Thyroid gland (tissue), 4 donors: ENCODE results near the gene PLAC1. TPM values are rescaled to one million over a fixed set of nuclear protein-coding genes. Genes with fewer than 3 reads are reported as not detected.

ENCODE experiments used
- DNase-seq, 2 donors: peaks; one replicate each; pipeline ENCODE4 v3.0.0-alpha.2; 2019
- H3K27ac ChIP-seq, 3 donors: fragments of 200-600 bp; sonication (generic); 1 replicate in 2 of 3; 2 replicates in 1 of 3; pipeline ENCODE4 v1.5.1; 2016 to 2019; ENCODE audit warnings: mild to moderate bottlenecking in 1 of 3, moderate library complexity in 1 of 3
- H3K27me3 ChIP-seq: fragments of 200-600 bp; sonication (generic); one replicate; pipeline ENCODE4 v1.5.1; 2019
- H3K36me3 ChIP-seq, 2 donors: fragments of 200-600 bp; sonication (generic); one replicate each; pipeline ENCODE4 v1.5.1; 2016 to 2019
- H3K4me1 ChIP-seq, 2 donors: fragments of 200-600 bp; sonication (generic); one replicate each; pipeline ENCODE4 v1.5.1; 2017 to 2019
- H3K4me3 ChIP-seq, 3 donors: fragments of 200-600 bp; sonication (generic); replicated peaks in 1 of 3; 1 replicate in 2 of 3; 2 replicates in 1 of 3; pipeline ENCODE4 v1.5.1; 2016; ENCODE audit warnings: mild to moderate bottlenecking in 1 of 3
- H3K9me3 ChIP-seq: fragments of 200-600 bp; sonication (generic); one replicate; pipeline ENCODE4 v1.5.1; 2017
- POLR2A ChIP-seq, 2 donors: fragments of 450-650 bp; IDR thresholded peaks; one replicate each; pipeline ENCODE4 v1.6.1; 2017; ENCODE audit warnings: antibody characterized with exemption in 2 of 2, mild to moderate bottlenecking in 2 of 2, moderate library complexity in 1 of 2
- WGBS, 2 donors: methylation state at CpG; one replicate each; pipeline ENCODE4 v1.1.5; 2017; 5-methylcytosine and 5-hydroxymethylcytosine counted together
- intact Hi-C: fragments of 100-400 bp; cut with DNase I; formaldehyde crosslinking; loops from one replicate; pipeline ENCODE4 v1.15.1; 2023
- total RNA-seq, 4 donors: library from RNA; depleted of rRNA; stranded (reverse); fragments of >200 nt; gene quantifications; one replicate each; pipeline ENCODE4 v1.2.3, GENCODE V29; 2016
- TF ChIP-seq, protein P1 (sequence below), 6 experiments: fragments of 200-600 bp in 3 of 6; fragments of 450-650 bp in 3 of 6; sonication (generic) in 3 of 6; IDR thresholded peaks; one replicate each; pipeline ENCODE4 v1.5.1; 2016 to 2019; ENCODE audit warnings: antibody characterized with exemption in 6 of 6, mild to moderate bottlenecking in 2 of 6, inconsistent platforms in 1 of 6, moderate library complexity in 1 of 6

Gene PLAC1
- total RNA-seq, 4 donors from 2014 or later = not detected

DNA sequence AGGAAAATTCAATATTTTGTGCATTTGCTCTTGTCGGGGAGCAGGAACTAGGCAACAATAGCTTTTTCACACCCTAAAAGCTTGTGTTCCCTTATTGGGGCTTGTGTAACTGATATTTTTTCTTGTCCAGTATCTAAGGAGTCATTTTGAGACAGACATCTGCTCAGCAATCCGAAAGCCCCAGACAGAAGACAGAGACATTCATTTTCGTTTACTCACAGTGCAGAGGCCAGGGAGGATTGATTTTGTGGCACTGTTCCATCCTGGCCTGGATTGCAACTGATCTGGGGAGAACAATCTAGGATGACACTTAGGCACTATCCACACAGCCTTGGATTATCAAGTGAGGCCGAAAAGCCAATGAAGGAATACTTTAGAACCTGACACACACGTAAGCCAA lies 27.4 kb upstream of the PLAC1 start:
- Histone ChIP-seq H3K4me1 (no peaks in the 10 kb centered on the region), H3K4me3 (no peak overlapping the region), H3K9me3 (no peaks in the 10 kb centered on the region), H3K36me3 (no peaks in the 10 kb centered on the region), H3K27ac (no peak overlapping the region), H3K27me3 (no peaks in the 10 kb centered on the region)
- DNase-seq = no peak
- intact Hi-C loops = no loop called here
- WGBS, 2 donors = 90 to 96% methylated on average over 4 to 5 of the region's 5 CpGs
- TF ChIP-seq, protein P1, sequence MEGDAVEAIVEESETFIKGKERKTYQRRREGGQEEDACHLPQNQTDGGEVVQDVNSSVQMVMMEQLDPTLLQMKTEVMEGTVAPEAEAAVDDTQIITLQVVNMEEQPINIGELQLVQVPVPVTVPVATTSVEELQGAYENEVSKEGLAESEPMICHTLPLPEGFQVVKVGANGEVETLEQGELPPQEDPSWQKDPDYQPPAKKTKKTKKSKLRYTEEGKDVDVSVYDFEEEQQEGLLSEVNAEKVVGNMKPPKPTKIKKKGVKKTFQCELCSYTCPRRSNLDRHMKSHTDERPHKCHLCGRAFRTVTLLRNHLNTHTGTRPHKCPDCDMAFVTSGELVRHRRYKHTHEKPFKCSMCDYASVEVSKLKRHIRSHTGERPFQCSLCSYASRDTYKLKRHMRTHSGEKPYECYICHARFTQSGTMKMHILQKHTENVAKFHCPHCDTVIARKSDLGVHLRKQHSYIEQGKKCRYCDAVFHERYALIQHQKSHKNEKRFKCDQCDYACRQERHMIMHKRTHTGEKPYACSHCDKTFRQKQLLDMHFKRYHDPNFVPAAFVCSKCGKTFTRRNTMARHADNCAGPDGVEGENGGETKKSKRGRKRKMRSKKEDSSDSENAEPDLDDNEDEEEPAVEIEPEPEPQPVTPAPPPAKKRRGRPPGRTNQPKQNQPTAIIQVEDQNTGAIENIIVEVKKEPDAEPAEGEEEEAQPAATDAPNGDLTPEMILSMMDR (IDR thresholded peaks at IDR 0.05) = no peak
- no peak for TF ChIP-seq POLR2A (IDR thresholded peaks at IDR 0.05)

DNA sequence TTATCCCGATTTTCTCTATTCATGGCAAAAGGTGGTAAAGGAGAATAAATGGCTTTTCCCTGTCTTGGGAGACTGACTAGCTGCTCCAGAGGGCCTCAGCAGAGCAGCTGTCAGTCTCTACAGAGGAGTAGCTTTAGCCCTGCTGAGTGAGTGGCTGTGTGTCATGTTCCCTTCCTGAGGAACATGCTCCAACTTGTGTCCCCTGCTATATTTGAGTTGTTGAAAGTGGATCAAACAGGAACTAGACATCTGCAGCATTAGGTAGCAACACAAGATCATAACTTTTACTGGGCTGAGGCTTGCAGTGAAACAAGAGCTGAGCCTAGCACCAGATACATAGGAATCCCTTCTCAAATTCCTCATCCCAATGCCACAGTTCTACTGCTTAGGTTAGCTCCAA lies 26.7 kb upstream of the PLAC1 start:
- no peaks in the 10 kb centered on the region for H3K36me3 ChIP-seq
- no peaks in the 10 kb centered on the region for H3K4me1 ChIP-seq
- H3K27me3 ChIP-seq = no peaks in the 10 kb centered on the region
- TF ChIP-seq, protein P1 (IDR thresholded peaks at IDR 0.05) = no peak
- no peak overlapping the region for H3K27ac ChIP-seq
- no peak overlapping the region for H3K4me3 ChIP-seq
- 100% methylated on average over 1 of the region's 1 CpG for WGBS, 2 donors
- H3K9me3 ChIP-seq = no peaks in the 10 kb centered on the region
- DNase-seq = no peak
- intact Hi-C loops = no loop called here

DNA sequence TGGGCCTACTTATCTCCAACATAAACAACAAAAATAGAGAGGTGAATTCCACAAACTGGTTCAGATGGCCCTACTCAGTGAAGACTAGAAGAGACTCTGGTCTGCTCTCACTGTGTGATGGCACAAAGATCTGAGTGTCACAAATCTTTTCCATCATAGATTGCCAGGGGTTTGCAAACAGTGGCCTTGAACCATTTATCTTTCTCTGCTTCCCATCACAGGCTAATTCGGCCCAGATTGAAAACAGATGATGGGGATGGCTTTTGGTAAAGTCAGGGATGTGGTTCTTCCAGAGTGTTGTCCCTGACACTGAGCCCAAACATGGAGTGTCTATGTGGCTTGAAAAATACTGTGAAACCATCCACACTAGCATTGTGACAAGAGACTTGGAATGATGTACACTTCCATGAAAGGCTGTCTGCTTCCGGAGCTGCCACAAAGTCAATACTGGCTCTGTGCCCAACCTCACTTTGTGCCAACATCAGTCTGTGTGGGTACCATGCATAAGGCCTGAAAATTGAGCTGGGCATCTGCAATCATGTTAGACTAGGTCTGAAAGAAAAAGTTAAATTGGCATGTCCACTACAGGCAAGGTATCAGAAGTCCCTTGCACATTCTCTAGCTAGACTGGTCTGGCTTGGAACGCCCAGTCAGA lies 25.2 kb upstream of the PLAC1 start:
- no peaks in the 10 kb centered on the region for H3K9me3 ChIP-seq
- WGBS, 2 donors = 69 to 100% methylated on average over 2 to 3 of the region's 3 CpGs
- TF ChIP-seq POLR2A (IDR thresholded peaks at IDR 0.05) = no peak
- TF ChIP-seq, protein P1 (IDR thresholded peaks at IDR 0.05) = no peak
- H3K36me3 ChIP-seq = no peaks in the 10 kb centered on the region
- H3K4me3 ChIP-seq = no peak overlapping the region
- no peaks in the 10 kb centered on the region for H3K27me3 ChIP-seq
- intact Hi-C loops = no loop called here
- H3K27ac ChIP-seq = no peak overlapping the region
- no peaks in the 10 kb centered on the region for H3K4me1 ChIP-seq
- peak; percentile 11 to 14 for DNase-seq

DNA sequence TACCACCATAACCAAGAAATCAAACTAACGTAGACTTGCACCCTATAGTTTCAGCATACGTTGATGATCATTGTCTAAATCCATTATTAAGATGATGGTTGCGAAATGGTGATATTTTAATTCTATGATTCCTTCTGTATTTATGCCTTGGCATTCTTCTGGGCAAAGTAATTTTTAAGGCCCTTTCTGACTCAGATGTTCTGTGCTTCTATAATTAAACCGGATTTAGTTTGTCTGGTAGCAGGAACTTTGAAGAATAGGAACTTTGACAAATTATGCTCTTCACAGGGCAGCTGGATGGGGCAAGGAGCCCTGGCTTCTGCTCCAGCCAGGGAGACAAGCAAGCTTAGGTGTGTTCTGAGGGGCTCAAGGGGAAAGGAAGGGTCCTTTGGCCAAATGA lies 23.8 kb upstream of the PLAC1 start:
- no peaks in the 10 kb centered on the region for H3K36me3 ChIP-seq
- no peak overlapping the region for H3K4me3 ChIP-seq
- no peak for TF ChIP-seq POLR2A (IDR thresholded peaks at IDR 0.05)
- TF ChIP-seq, protein P1 (IDR thresholded peaks at IDR 0.05) = no peak

DNA sequence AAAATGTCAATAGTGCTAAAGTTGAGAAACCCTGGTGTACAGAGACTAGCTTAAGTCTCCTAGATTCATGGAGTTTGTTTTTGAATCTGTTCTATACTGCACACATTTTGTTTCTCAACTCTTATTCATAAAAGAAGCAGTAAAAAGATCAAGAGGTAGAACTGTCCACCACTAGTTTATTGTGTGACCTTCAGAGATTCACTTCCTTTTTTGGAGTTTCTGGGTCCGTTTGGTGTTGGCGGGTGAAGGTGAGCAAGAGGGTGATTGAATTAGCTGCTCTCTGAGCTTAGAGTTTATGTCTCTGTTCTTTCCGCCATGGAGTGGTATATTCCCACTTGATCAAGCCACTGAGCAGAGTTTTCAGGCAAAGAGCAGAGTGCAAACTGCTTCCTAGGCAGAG lies 21.4 kb upstream of the PLAC1 start:
- intact Hi-C loops = no loop called here
- WGBS, 2 donors = 87 to 96% methylated on average over 3 of the region's 3 CpGs
- TF ChIP-seq POLR2A (IDR thresholded peaks at IDR 0.05) = no peak
- TF ChIP-seq, protein P1 (IDR thresholded peaks at IDR 0.05) = no peak
- no peaks in the 10 kb centered on the region for H3K27me3 ChIP-seq
- DNase-seq = no peak
- no peaks in the 10 kb centered on the region for H3K4me1 ChIP-seq
- H3K4me3 ChIP-seq = no peak overlapping the region
- no peaks in the 10 kb centered on the region for H3K9me3 ChIP-seq
- H3K36me3 ChIP-seq = no peaks in the 10 kb centered on the region
- no peak overlapping the region for H3K27ac ChIP-seq

More for the DNA sequence above, 23.8 kb upstream of the PLAC1 start:
- no peak for DNase-seq
- intact Hi-C loops = no loop called here
- H3K9me3 ChIP-seq = no peaks in the 10 kb centered on the region
- WGBS, 2 donors = 90 to 99% methylated on average over 4 of the region's 4 CpGs
- no peak overlapping the region for H3K27ac ChIP-seq
- no peaks in the 10 kb centered on the region for H3K27me3 ChIP-seq
- no peaks in the 10 kb centered on the region for H3K4me1 ChIP-seq
